ENCODE measurements around the gene UFC1.

Gene UFC1

DNA sequence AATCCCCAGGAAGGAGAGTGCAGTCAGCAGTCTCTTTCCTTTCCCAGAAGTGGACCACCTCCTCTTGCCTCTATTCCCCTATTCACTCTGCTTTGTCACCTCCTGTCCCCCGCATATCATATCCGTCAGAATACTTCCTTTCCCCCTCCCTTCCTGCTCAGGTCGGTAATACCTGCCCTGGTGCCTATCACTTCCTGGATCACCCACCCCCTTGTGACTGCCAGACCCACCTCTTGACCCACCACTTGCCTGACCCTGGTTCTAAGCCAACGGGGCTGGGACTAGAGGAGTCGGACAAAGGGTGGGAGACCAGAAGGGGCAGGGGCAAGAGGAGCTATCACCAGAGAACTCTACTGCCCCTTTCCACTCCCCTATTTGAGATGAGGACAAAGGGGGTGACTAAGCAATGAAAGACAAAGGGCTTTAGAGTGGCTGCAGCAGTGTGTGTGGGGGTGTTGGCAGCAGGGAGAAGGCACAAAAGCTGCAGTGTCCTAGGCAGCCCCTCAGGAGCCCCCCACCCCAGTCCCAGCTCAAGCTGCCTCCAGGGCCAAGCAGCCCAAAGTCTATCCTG, 46.7 kb downstream of the UFC1 start:
- TF ChIP-seq CTCF (IDR thresholded peaks at IDR 0.05; ENCODE audit: low read depth, low read length): no peak
- Histone ChIP-seq H3K4me3 (ENCODE audit: low read depth, low read length) (no peak overlapping the region), H3K9me3 (ENCODE audit: severe bottlenecking) (no peaks in the 10 kb centered on the region), H3K27ac (peak overlapping the region; percentile 87), H3K27me3 (ENCODE audit: insufficient read depth, low read depth, severe bottlenecking) (no peaks in the 10 kb centered on the region), H3K36me3 (peaks cover 21% of the 10 kb centered on the region)
- no peak for DNase-seq

DNA sequence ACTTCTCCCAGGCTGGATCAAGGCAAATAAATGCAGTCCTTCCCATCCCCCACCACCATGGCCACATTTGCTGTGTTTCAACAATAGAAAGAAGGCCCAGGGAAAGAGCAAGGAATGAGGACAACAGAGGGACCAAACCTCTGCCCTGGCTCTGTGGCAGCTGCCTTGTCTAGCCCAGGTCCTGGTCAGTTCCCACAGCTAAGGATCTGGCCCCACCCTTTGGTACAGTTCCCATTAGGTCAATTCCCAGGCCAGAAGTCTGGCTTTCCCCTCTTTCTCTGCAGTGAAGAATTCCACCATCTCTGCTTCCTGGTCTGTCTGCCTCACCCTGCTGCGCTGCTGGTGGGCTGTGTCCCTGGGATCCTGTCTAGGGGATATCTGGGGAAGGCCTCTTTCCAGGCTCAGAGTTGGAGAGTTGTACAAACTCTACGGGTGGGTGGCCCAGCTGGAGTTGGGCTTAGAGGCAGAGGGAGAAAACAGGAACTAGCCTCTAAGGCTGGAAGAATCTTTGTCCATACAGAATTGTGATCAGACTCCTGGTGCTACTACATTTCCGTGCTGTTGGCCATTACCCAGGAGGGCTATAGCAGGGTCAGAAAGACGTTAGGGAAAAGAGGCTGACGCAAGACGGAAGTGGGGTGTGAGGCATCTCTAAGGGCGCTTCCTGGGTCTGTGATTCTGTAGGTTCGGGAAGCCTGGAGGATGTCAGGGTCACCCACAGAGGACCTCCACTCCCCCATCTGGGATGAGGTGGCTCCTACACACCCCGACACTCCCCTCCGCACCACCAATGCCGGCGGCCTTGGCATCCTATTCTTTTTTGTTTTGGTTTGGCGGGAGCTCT, 47.4 kb downstream of the UFC1 start:
- TF ChIP-seq CTCF (IDR thresholded peaks at IDR 0.05; ENCODE audit: low read depth, low read length): no peak
- Histone ChIP-seq H3K27ac (peak overlapping the region; percentile 87), H3K9me3 (ENCODE audit: severe bottlenecking) (no peaks in the 10 kb centered on the region), H3K27me3 (ENCODE audit: insufficient read depth, low read depth, severe bottlenecking) (no peaks in the 10 kb centered on the region), H3K36me3 (peaks cover 17% of the 10 kb centered on the region), H3K4me3 (ENCODE audit: low read depth, low read length) (peak overlapping the region; percentile 79)
- DNase-seq: no peak

DNA sequence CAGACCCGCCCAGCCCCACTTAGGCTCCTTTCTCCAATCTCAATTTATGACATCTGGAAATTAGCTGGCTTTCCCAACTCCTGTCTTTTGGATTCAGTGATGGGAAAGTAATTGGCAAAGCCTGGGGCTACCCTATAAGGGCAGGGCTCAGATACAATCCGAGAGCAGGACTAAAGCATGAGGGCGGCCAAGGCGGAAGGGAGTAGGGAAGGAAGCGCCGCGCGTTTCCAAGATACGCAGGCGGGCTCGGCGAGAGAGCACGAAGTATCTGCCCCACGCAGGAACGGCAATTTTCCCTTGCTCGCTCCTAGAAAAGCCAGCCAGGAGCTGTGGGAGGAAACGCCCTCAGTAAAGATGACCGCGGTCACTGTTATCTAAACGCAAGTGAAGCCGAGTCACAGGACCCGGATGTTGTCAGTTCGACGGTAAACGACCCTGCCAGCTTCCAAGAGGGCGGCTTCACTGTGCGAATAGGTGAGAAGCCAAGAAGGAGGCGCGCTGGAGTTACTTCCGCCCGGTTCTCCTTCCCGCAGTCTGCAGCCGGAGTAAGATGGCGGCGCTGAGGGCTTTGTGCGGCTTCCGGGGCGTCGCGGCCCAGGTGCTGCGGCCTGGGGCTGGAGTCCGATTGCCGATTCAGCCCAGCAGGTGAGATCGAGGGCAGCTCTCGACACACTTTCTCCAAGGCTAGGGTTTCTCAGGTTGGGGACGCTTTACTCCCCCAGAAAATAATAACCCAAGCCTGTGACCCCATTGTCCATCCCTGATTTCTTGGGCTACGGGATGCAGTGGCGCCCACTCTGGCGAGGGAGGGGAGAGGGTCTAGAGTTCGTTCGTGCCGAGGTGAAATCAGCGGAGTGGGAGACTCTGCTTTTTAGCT, 48.3 kb downstream of the UFC1 start, which contains the start of gene NDUFS2:
NDUFS2 (plus strand) TSS at position 532 of the 877 bp plus-strand sequence; CDS start at position 551, 19 bp downstream.
- peak within 1 kb of the TSS; percentile 79 for H3K4me3 ChIP-seq (ENCODE audit: low read depth, low read length)
- peak; percentile 100 for DNase-seq
- peaks cover 26% of the 10 kb centered on the region for H3K36me3 ChIP-seq
- H3K27ac ChIP-seq: peak within 1 kb of the TSS; percentile 87
- H3K9me3 ChIP-seq (ENCODE audit: severe bottlenecking): no peaks in the 10 kb centered on the region
- H3K27me3 ChIP-seq (ENCODE audit: insufficient read depth, low read depth, severe bottlenecking): no peaks in the 10 kb centered on the region
- TF ChIP-seq CTCF (IDR thresholded peaks at IDR 0.05; ENCODE audit: low read depth, low read length): peak; percentile 63; the same call in 1 of the 2 replicates

DNA sequence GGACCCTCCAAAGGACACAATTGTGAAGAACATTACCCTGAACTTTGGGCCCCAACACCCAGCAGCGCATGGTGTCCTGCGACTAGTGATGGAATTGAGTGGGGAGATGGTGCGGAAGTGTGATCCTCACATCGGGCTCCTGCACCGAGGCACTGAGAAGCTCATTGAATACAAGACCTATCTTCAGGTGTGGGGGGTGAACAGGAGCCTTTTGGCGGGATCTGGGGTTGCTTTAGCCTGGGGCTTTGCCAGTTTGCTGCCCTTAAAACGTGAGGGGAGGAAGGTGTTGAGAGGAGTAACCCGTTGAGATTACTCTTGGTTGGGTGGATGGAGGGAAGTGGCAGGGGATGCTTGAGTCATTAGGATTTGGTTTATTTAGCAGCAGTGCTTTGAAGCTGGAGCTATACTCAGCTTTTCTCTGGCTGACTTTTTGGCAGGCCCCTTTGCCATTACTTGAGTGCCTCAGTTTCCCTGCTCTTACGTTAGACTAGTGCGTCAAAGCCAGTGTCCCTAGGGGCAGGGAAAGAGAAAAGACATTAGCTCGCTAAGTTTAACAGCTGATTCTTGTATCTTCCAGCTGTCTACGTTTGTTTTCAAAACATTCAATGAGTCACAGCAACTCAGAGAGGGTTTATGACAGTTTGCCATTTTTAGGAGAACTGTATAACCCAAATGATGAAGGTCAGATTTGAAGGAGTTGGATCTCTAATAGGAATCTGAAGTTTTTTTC, 52.8 kb downstream of the UFC1 start:
- H3K4me3 ChIP-seq (ENCODE audit: low read depth, low read length): no peak overlapping the region
- no peaks in the 10 kb centered on the region for H3K9me3 ChIP-seq (ENCODE audit: severe bottlenecking)
- no peak for DNase-seq
- H3K27me3 ChIP-seq (ENCODE audit: insufficient read depth, low read depth, severe bottlenecking): no peaks in the 10 kb centered on the region
- peaks cover 65% of the 10 kb centered on the region for H3K36me3 ChIP-seq
- no peak for TF ChIP-seq CTCF (IDR thresholded peaks at IDR 0.05; ENCODE audit: low read depth, low read length)
- no peak overlapping the region for H3K27ac ChIP-seq

DNA sequence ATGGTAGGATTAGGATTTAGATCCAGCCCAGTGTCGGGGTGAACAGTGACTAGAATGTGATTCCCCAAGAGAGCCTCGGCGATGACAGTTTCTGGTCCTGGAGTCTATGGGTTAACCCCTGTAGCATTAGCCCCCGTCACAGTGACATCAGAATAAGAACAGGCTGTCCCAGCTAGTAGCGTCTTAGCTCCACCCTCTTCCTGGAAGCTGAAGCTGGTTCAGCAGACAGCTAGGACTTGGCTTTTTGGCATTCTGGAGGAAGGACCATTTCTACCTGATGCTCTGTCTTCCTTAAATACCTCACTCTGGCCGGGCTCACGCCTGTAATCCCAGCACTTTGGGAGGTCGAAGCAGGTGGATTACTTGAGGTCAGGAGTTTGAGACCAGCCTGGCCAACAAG, 53.4 kb downstream of the UFC1 start:
- no peaks in the 10 kb centered on the region for H3K27me3 ChIP-seq (ENCODE audit: insufficient read depth, low read depth, severe bottlenecking)
- no peak for DNase-seq
- TF ChIP-seq CTCF (IDR thresholded peaks at IDR 0.05; ENCODE audit: low read depth, low read length): no peak
- no peak overlapping the region for H3K4me3 ChIP-seq (ENCODE audit: low read depth, low read length)
- no peak overlapping the region for H3K27ac ChIP-seq
- H3K36me3 ChIP-seq: peaks cover 71% of the 10 kb centered on the region
- no peaks in the 10 kb centered on the region for H3K9me3 ChIP-seq (ENCODE audit: severe bottlenecking)

Measured in WERI-Rb-1 (cell line).